Fibroblast of lung (primary cell): ENCODE data around the gene APOL2. TPM values are rescaled to one million over a fixed set of nuclear protein-coding genes. Genes with fewer than 3 reads are reported as not detected.
A peak's percentile ranks its signal among the peaks of the same experiment; 100 is the strongest.

Source experiments
- DNase-seq, 2 donors: peaks; one replicate each; pipeline versions ENCODE4 v3.0.0 to v3.0.0-alpha.2; 2010; ENCODE audit warnings: low read depth in 2 of 2
- H2AFZ ChIP-seq: 2 replicates; pipeline ENCODE4 v1.5.1; 2012; ENCODE audit warnings: low read length, control low read depth, inconsistent platforms
- H3K27ac ChIP-seq: 2 replicates; pipeline ENCODE4 v1.5.1; 2011; ENCODE audit warnings: low read length, control low read depth; ENCODE audit not compliant: insufficient read depth
- H3K27me3 ChIP-seq: 2 replicates; pipeline ENCODE4 v1.5.1; 2011; ENCODE audit warnings: mild to moderate bottlenecking, low read length; ENCODE audit not compliant: control insufficient read depth, insufficient read depth
- H3K36me3 ChIP-seq: 2 replicates; pipeline ENCODE4 v1.5.1; 2011; ENCODE audit warnings: low read length; ENCODE audit not compliant: control insufficient read depth, insufficient read depth
- H3K4me1 ChIP-seq: 2 replicates; pipeline ENCODE4 v1.5.1; 2011; ENCODE audit warnings: low read length; ENCODE audit not compliant: control insufficient read depth, insufficient read depth; ENCODE audit errors: extremely low read depth
- H3K4me2 ChIP-seq: 2 replicates; pipeline ENCODE4 v1.5.1; 2011; ENCODE audit warnings: low read length, control low read depth; ENCODE audit not compliant: insufficient read depth; ENCODE audit errors: extremely low read depth
- H3K4me3 ChIP-seq, 4 experiments: fragments of 200-600 bp in 1 of 4; sonication (generic) in 1 of 4; replicated peaks in 1 of 4; 2 replicates each; pipeline ENCODE4 v1.5.1; 2011 to 2016; ENCODE audit warnings: low read length in 4 of 4, low read depth in 3 of 4, mild to moderate bottlenecking in 3 of 4, control low read depth in 2 of 4, inconsistent platforms in 1 of 4, mixed read lengths in 1 of 4; ENCODE audit not compliant: insufficient read depth in 1 of 4; ENCODE audit errors: control extremely low read depth in 1 of 4
- H3K79me2 ChIP-seq: 2 replicates; pipeline ENCODE4 v1.5.1; 2012; ENCODE audit warnings: mild to moderate bottlenecking, low read length, inconsistent platforms; ENCODE audit not compliant: control insufficient read depth, insufficient read depth
- H3K9ac ChIP-seq: 2 replicates; pipeline ENCODE4 v1.5.1; 2011; ENCODE audit warnings: mild to moderate bottlenecking, low read length, control low read depth; ENCODE audit not compliant: insufficient read depth
- H3K9me3 ChIP-seq: 2 replicates; pipeline ENCODE4 v1.5.1; 2012; ENCODE audit warnings: low read depth, low read length; ENCODE audit not compliant: control insufficient read depth, insufficient read depth
- H4K20me1 ChIP-seq: 2 replicates; pipeline ENCODE4 v1.5.1; 2011; ENCODE audit warnings: low read length; ENCODE audit not compliant: control insufficient read depth, insufficient read depth; ENCODE audit errors: extremely low read depth
- CTCF ChIP-seq, 2 donors: IDR thresholded peaks in 1 of 2; conservative IDR thresholded peaks in 1 of 2; 1 replicate in 1 of 2; 2 replicates in 1 of 2; pipeline ENCODE4 v1.5.1; 2011 to 2012; ENCODE audit warnings: low read length in 2 of 2, control low read depth in 1 of 2, inconsistent platforms in 1 of 2, low read depth in 1 of 2, mild to moderate bottlenecking in 1 of 2
- EZH2 ChIP-seq: IDR thresholded peaks from 2 replicates; pipeline ENCODE4 v1.5.1; 2012; ENCODE audit warnings: low read length, control low read depth, mild to moderate bottlenecking; ENCODE audit errors: missing control alignments
- polyA plus RNA-seq, 2 donors: library from polyadenylated mRNA; depleted of rRNA in 1 of 2; stranded (reverse) in 1 of 2; unstranded in 1 of 2; fragments of >200 nt; gene quantifications; 2 replicates each; pipeline ENCODE4 v1.2.1, GENCODE V29; 2011 to 2012; ENCODE audit warnings: missing spikeins in 1 of 2
- total RNA-seq: library from RNA; depleted of rRNA; stranded (reverse); fragments of >200 nt; gene quantifications from 2 replicates; pipeline ENCODE4 v1.2.1, GENCODE V29; 2014

APOL2 gene
- total and polyA plus RNA-seq, 2 donors (not counting 1 experiment from before 2014, with no cell fraction given) = 38.0 to 49.5 TPM

GRCh38 chr22:36198536-36198935 lies 40.8 kb downstream of the APOL2 start:
- H2AFZ ChIP-seq = no peak overlapping the region
- H3K79me2 ChIP-seq = no peaks in the 10 kb centered on the region
- no peak overlapping the region for H3K9ac ChIP-seq
- no peaks in the 10 kb centered on the region for H3K9me3 ChIP-seq
- no peak overlapping the region for H3K4me2 ChIP-seq
- no peaks in the 10 kb centered on the region for H3K27me3 ChIP-seq
- no peaks in the 10 kb centered on the region for H4K20me1 ChIP-seq
- no peak overlapping the region for H3K27ac ChIP-seq
- DNase-seq = no peak
- TF ChIP-seq EZH2 (no peak), CTCF (conservative IDR thresholded peaks at IDR 0.05 in 1 of 2, IDR thresholded peaks at IDR 0.05 in 1 of 2; ENCODE audit: low read depth in 1 of 2, low read length in 2 of 2) (no peak)
- H3K36me3 ChIP-seq = no peaks in the 10 kb centered on the region
- peaks cover 4% of the 10 kb centered on the region for H3K4me1 ChIP-seq
- H3K4me3 ChIP-seq = no peak overlapping the region

GRCh38 chr22:36197514-36198146 lies 41.7 kb downstream of the APOL2 start:
- H3K4me2 ChIP-seq = no peak overlapping the region
- no peaks in the 10 kb centered on the region for H3K36me3 ChIP-seq
- H2AFZ ChIP-seq = no peak overlapping the region
- H3K9me3 ChIP-seq = no peaks in the 10 kb centered on the region
- H3K27ac ChIP-seq = no peak overlapping the region
- H4K20me1 ChIP-seq = no peaks in the 10 kb centered on the region
- TF ChIP-seq CTCF (conservative IDR thresholded peaks at IDR 0.05 in 1 of 2, IDR thresholded peaks at IDR 0.05 in 1 of 2; ENCODE audit: low read depth in 1 of 2, low read length in 2 of 2) = no peak
- no peak for TF ChIP-seq EZH2
- H3K4me3 ChIP-seq = no peak overlapping the region
- no peaks in the 10 kb centered on the region for H3K79me2 ChIP-seq
- H3K4me1 ChIP-seq = peaks cover 4% of the 10 kb centered on the region
- no peaks in the 10 kb centered on the region for H3K27me3 ChIP-seq
- no peak overlapping the region for H3K9ac ChIP-seq
- no peak for DNase-seq

GRCh38 chr22:36197065-36197440 lies 42.3 kb downstream of the APOL2 start:
- Histone ChIP-seq H4K20me1 (no peaks in the 10 kb centered on the region), H3K9me3 (no peaks in the 10 kb centered on the region), H3K27ac (no peak overlapping the region), H3K9ac (no peak overlapping the region), H3K4me1 (peaks cover 4% of the 10 kb centered on the region), H2AFZ (no peak overlapping the region), H3K27me3 (no peaks in the 10 kb centered on the region), H3K4me3 (no peak overlapping the region), H3K36me3 (no peaks in the 10 kb centered on the region), H3K4me2 (no peak overlapping the region), H3K79me2 (no peaks in the 10 kb centered on the region)
- TF ChIP-seq EZH2 = no peak
- no peak for TF ChIP-seq CTCF (conservative IDR thresholded peaks at IDR 0.05 in 1 of 2, IDR thresholded peaks at IDR 0.05 in 1 of 2; ENCODE audit: low read depth in 1 of 2, low read length in 2 of 2)
- peak; percentile 56 to 80 for DNase-seq
